ENCODE measurements around the gene PRKAR1B.

DNA sequence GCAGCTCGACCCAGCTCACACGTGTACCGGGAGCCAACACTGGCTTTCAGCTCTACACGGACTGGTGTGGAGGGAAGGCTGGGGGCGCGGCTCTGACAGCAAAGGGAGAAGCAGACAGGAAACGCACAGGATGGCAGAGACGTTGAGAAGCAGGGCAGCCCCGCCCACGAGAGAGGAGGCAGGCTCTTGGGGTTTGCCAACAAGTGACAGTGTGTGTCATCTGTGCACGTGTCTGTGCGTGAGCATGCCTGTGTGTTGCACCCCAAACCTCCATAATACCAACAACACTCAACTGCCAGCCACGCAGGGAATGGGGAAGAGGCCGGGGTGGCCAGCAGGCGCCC, 143.0 kb downstream of the PRKAR1B start:
- TF ChIP-seq, protein P1, sequence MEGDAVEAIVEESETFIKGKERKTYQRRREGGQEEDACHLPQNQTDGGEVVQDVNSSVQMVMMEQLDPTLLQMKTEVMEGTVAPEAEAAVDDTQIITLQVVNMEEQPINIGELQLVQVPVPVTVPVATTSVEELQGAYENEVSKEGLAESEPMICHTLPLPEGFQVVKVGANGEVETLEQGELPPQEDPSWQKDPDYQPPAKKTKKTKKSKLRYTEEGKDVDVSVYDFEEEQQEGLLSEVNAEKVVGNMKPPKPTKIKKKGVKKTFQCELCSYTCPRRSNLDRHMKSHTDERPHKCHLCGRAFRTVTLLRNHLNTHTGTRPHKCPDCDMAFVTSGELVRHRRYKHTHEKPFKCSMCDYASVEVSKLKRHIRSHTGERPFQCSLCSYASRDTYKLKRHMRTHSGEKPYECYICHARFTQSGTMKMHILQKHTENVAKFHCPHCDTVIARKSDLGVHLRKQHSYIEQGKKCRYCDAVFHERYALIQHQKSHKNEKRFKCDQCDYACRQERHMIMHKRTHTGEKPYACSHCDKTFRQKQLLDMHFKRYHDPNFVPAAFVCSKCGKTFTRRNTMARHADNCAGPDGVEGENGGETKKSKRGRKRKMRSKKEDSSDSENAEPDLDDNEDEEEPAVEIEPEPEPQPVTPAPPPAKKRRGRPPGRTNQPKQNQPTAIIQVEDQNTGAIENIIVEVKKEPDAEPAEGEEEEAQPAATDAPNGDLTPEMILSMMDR (IDR thresholded peaks at IDR 0.05; ENCODE audit: low read length): no peak
- no peak for TF ChIP-seq EZH2 (IDR thresholded peaks at IDR 0.05; ENCODE audit: borderline replicate concordance, low read length)

Data from OCI-LY1 (cell line).